ENCODE results near the gene PLEKHG4B.
"Not testable (repeated sequence)": the region's sequence is repeated elsewhere in the genome, so short reads cannot be mapped to it uniquely, and the experiment has no call there.

The PLEKHG4B gene

GRCh38 chr5:234450-234849, 142.5 kb downstream of the PLEKHG4B start:
- DNase-seq (ENCODE audit: insufficient read length, low spot score): no peak
- no peak for TF ChIP-seq CTCF (IDR thresholded peaks at IDR 0.05; ENCODE audit: insufficient read depth, missing control alignments)
- no peak for FAIRE-seq

GRCh38 chr5:235527-235926, 143.6 kb downstream of the PLEKHG4B start:
- FAIRE-seq; DNase-seq (ENCODE audit: insufficient read length, low spot score): not testable (repeated sequence)

GRCh38 chr5:237931-238330, 146.0 kb downstream of the PLEKHG4B start:
- not testable (repeated sequence) for FAIRE-seq; DNase-seq (ENCODE audit: insufficient read length, low spot score)

All from D721Med (cell line).